ENCODE results near the gene ZNF638.

The ZNF638 gene

DNA sequence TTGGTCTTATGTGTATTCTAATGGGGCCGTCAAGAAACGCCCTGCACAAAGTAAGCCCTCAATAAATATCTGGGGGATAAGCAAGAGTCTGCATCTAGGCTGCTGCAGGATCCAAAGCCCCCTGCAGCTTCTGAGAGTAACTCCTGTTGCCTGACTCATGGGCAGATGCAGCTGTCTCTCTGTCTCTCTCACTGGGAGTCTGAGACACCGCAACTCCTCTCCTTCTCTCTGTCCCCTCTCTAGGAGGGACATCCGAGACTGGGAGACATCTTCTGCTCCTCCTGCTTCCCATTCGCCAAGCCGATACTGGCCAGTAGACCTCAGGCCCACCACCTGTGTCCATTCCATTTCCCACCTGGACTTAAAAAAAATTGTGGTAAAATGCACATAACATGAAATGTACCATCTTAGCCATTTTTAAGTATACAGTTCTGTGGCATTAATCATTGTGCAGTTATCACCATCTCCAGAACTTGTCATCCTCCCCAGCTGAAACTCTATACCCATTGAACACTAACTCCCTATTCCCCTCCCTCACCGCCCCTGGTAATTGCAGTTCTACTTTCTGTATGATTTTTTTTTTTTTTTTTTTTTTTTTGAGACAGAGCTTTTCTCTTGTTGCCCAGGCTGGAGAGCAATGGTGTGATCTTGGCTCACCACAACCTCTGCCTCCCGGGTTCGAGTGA lies 141.9 kb downstream of the ZNF638 start:
- no peak for DNase-seq

DNA sequence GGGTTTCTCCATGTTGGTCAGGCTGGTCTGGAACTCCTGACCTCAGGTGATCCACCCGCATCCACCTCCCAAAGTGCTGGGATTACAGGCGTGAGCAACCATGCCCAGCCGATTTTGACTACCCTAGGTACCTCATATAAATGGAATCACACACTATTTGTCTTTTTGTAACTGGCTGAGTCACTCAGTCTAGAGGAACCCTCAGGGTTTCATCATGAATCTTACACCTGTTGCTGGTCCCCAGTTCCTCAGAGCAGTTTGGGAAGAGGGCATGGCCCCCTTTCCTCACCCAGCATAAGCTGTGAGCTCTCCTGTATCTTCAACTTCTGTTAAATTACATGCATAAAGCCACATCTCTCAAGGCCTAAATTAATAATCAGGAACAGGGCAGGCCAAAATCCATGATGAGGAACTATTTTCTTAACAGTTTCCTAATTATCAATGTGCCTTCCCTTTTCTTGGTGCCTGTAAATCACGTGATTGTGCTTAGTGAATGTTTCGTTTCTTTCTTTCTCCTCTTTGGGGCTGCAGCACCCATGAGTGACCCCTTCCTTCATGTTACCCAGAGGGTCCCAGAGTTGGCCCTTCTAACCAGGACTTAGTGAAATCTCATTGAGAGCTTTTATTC lies 142.6 kb downstream of the ZNF638 start:
- peak; percentile 49 to 65 for DNase-seq

DNA sequence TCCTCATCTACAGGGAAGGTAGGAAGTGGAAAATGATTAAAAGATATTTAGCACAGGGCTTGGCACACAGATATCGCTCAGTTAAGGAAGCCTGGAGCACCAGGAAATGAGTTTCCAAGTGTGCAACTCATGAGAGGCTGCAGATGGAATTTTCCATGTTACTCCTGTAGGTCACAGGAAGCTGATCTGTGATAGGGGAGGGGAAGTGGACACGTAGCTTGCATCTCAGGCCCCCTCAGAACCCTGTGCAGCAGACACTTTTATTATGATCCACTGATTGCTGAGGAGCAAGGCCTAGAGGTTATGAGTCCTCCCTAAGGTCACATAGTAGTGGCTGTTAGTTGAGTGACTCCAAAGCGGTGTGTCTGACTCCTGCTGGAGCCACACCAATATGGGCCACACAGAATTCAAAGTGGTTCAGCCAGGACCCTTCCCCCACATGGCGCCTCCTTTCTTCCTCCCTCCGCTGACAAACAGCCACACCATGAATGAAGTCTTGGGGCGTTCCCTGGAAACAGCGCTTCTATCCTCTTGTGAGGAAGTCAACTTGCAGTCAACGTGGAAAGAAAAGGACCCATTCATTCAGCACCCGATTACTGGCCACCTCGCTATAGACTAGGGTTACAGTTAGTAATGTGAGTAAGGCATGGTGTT lies 143.3 kb downstream of the ZNF638 start:
- no peak for DNase-seq

DNA sequence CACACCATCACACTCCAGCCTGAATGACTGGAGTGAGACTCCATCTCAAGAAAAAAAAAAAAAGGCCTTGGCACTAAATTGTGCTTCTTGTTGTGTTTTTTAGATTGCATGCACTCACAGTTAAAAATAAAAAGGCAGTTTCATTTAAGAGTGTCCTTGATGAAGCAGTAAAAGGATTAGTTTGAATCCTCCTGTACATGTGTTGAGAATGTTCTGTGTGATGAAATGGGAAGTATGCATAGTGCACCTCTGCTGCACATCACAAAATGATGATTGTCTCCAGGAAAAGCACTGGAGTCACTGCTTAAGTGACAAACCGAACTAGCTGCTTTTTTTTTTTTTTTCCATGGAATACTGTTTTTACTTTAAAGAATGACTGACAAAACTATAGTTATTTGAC lies 144.9 kb downstream of the ZNF638 start:
- no peak for DNase-seq

DNA sequence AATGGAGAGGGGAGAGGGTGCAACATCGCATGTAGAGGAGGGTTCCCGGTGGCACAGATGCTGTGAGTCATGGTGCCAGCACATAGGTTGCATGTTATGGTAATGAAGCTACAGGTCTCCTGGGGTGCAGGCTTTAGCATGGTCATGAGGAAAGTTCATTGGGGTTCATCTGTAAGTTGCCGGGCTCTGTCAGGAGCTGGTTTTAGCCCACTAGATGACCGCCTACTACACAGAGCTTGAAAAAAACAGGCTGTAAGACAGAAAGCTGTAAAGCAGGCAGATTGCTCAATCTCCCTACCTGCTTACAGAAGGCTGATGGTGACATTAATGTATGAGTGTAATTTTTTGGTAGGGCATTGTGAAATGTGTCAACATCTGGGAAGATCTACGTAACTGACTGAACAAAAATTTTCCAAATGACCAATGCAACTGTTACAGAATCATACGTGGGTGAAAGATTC lies 145.7 kb downstream of the ZNF638 start:
- DNase-seq: peak; percentile 63 to 68

DNA sequence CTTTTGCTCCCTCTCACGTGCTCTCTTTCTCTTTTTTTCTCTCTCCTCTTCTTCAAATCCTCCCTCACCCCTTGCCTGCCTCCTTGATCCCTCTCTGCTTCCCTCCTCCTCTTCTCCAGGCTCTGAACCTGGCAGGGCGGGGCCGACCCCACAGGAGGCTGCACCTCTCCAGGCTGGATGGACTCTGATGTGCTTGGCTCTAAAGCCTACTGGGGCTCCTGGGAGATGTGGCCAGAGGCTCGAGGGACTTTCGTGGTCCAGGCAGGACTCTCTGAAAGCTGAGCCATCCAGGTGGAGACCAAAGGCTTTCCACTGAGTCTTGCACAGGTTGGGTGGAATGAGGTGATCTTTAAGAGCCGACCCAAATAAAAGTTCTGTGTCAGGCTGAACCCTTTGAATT lies 147.2 kb downstream of the ZNF638 start:
- no peak for DNase-seq

DNA sequence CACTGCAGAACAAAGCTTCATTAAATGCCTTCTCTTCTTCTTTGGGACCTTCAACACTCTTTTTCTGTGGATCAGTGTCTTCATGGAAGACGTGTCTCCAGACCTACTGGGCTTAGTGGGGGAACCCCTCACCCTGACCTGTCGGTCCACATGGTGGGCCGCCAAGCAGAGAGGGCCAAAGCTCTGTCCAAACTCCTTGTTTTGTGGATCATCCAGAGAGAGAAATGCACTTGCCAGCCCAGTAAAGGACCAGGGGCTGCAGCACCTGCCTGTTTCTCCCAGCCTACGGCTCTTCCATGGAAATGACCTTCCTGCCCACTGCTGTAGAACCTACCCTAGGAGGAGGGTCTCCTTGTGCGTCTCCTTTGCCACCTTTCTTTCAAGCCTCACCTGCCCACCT lies 147.7 kb downstream of the ZNF638 start:
- no peak for DNase-seq

DNA sequence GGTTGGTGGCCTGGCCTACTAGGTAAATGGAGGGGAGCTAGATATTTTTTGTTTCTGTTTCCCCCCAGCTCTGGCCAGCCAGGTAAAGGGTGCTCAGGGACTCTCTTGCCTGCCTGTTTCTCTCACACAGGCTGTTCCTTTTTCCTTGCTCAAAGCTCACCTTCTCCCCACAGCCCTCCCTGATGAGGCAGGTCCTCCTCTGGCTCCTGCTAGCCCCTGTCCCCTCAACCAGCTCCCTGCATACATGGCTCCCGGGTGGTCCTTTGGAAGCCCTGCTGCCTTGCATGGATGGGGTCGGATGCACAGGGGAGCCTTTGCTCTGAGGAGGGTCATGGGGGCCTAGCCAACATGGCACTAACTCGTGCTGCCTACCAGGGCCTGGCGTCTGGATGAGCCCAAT lies 149.5 kb downstream of the ZNF638 start:
- no peak for DNase-seq

DNA sequence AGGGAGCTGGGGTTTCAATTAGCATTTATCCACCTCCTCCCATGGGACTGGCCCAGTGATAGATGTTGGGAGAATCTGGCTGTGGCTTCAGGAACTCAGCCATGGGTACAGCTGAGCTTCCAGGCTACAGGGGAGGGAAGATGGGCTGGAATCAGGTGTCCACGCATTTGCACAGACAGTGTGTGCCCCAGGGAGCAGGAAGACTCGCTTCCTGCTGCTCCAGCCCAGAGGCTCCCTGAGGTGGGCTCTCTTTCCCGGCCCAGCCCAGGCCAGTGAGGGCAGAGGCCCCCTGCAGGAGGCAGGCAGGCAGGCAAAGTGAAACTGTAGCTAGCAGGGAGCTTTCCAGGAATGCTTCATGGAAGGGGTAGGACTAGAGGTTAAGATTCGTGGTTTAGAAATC lies 150.5 kb downstream of the ZNF638 start:
- DNase-seq: no peak

DNA sequence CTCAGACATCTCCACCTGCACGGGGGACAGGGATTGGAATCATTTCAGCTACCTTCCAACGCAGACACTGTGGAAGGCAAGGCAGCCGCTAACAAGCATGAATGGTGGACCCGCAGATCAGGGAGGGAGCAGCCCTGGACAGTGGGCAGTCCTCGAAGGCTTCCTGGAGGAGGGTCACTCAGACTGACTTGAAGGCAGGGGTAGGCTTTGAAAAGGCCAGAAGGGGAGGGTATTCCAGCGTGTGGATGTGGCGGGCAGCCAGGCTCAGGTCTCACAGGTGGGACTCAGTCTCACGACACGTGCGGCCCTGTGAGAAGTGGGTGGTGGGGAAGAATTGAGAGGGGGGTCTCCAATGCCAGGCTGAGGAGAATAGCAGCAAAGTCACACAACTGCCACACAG lies 151.7 kb downstream of the ZNF638 start:
- DNase-seq: no peak

DNA sequence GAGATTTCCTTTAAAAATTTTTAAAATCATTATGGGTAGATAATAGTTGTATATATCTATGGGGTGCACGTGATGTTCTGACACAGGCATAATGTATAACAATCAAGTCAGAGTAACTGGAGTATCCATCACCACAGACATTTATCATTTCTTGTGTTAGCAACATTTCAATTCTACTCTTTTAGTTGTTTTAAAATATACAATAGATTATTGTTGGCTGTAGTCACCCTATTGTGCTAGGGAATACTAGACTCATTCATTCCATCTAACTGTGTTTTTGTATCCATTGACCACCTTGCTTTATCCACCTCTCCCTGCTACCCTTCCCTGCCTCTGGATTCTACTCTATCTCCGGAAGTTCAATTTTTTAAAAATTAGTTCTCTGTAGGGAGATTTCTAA lies 152.8 kb downstream of the ZNF638 start:
- no peak for DNase-seq
